GM21576 (cell line): Measurements from ENCODE around the gene PSMD13.
A peak's percentile ranks its signal among the peaks of the same experiment; 100 is the strongest.
"Not testable (repeated sequence)": the region's sequence is repeated elsewhere in the genome, so short reads cannot be mapped to it uniquely, and the experiment has no call there.

Experiments
- ATAC-seq: cut with Tn5 transposase; IDR thresholded peaks from one replicate; pipeline ENCODE4 v1.9.1; 2021; ENCODE audit warnings: mild to moderate bottlenecking, moderate library complexity; ENCODE audit not compliant: unreplicated experiment

Gene PSMD13

GRCh38 chr11:285894-286220 lies 49.1 kb downstream of the PSMD13 start:
- ATAC-seq: no peak

- not testable (repeated sequence) for ATAC-seq
These were observed 50.4 kb downstream of the PSMD13 start for GRCh38 chr11:286977-287820.

GRCh38 chr11:287821-288477 lies 51.2 kb downstream of the PSMD13 start:
- ATAC-seq: no peak

- peak; percentile 38 for ATAC-seq
These were observed 52.0 kb downstream of the PSMD13 start, which contains the start of gene PGGHG for GRCh38 chr11:288478-289397. Gene PGGHG, plus strand, starts transcription at chr11:289126. Its CDS starts 691 bp downstream, at chr11:289817.

- ATAC-seq: no peak
These were observed 52.6 kb downstream of the PSMD13 start for GRCh38 chr11:289398-289711.

GRCh38 chr11:289712-290620 lies 53.2 kb downstream of the PSMD13 start:
- ATAC-seq: no peak

GRCh38 chr11:290621-291231 lies 54.0 kb downstream of the PSMD13 start:
- no peak for ATAC-seq

GRCh38 chr11:291281-292210 lies 54.8 kb downstream of the PSMD13 start:
- ATAC-seq: no peak

- ATAC-seq: no peak
These were observed 55.7 kb downstream of the PSMD13 start for GRCh38 chr11:292211-293121.

GRCh38 chr11:293271-293851 lies 56.6 kb downstream of the PSMD13 start:
- no peak for ATAC-seq

- no peak for ATAC-seq
These were observed 57.3 kb downstream of the PSMD13 start for GRCh38 chr11:293852-294661.

GRCh38 chr11:294780-295179 lies 58.0 kb downstream of the PSMD13 start:
- no peak for ATAC-seq

- no peak for ATAC-seq
These were observed 58.8 kb downstream of the PSMD13 start for GRCh38 chr11:295351-296170.

GRCh38 chr11:296171-297050 lies 59.6 kb downstream of the PSMD13 start:
- ATAC-seq: no peak

- no peak for ATAC-seq
These were observed 60.3 kb downstream of the PSMD13 start for GRCh38 chr11:297051-297585.
